Sigmoid colon (tissue), 4 donors: Measurements from ENCODE around the gene KCNH4.

Source experiments
- EP300 ChIP-seq, 4 donors: sonication (generic); formaldehyde crosslinking; IDR thresholded peaks; one replicate each; pipeline ENCODE4 v1.6.1; 2017; ENCODE audit warnings: antibody characterized with exemption in 4 of 4
- POLR2A ChIP-seq, 2 donors: fragments of 450-650 bp; IDR thresholded peaks; one replicate each; pipeline ENCODE4 v1.6.1; 2016; ENCODE audit warnings: antibody characterized with exemption in 2 of 2, mild to moderate bottlenecking in 2 of 2, moderate library complexity in 2 of 2
- POLR2AphosphoS5 ChIP-seq, 4 donors: sonication (generic); formaldehyde crosslinking; IDR thresholded peaks; one replicate each; pipeline ENCODE4 v1.6.1; 2017; ENCODE audit warnings: antibody characterized with exemption in 4 of 4
- TF ChIP-seq, protein P1 (sequence below), 4 experiments: fragments of 450-650 bp in 3 of 4; fragments of 200-600 bp in 1 of 4; IDR thresholded peaks; one replicate each; pipeline ENCODE4 v1.5.1; 2016 to 2019; ENCODE audit warnings: antibody characterized with exemption in 4 of 4, mild to moderate bottlenecking in 3 of 4, moderate library complexity in 2 of 4

DNA sequence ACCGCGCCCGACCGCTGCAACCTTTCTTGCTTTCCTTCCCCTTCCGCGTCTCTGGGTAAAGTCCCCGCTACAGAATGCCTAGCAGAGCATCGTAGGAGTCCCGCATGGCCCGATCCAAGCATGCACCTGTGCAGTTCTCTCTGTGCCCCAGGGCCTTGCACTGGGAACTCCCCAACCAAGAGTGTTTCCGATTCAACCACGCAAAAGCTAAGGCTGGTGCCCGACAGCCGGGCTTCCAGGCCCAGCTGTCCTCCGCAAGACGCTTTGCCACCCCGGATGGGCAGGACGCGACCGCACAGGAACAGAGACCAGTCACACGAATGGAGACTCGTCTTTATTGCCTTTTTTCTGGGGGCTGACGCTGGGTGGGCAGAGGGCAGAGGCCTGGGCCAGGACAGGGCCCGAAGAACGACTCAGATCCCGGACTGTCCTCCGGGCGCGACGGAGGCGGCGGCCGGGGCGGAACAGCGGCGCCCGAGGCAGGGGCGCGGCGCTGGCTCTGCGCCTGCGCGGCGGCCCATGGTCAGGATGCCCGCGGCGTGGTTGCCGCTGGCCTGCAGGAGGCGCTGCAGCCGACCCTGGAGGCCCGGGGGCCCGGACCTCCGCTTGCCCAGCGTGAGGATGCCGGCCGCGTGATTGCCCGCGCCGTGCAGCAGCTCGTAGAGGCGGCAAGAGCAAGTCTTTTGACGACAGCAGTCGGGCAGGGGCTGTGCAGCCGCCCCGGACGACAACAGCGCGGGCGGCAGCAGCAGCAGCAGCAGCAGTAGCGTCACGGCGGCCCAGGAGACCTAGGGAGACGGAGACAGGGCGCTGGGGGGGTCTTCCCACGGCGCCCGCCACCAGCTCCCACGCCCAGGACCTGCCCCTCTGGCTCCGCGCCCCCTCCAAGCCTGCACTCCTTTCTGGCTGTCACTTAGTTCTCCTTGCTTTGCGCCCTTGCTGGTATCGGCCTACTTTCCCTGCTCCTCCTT lies 3.1 kb upstream of the KCNH4 start:
- peak in 3 of 4 donors; percentile 15 to 75 (median 54) for TF ChIP-seq POLR2AphosphoS5 (IDR thresholded peaks at IDR 0.05)
- TF ChIP-seq, protein P1, sequence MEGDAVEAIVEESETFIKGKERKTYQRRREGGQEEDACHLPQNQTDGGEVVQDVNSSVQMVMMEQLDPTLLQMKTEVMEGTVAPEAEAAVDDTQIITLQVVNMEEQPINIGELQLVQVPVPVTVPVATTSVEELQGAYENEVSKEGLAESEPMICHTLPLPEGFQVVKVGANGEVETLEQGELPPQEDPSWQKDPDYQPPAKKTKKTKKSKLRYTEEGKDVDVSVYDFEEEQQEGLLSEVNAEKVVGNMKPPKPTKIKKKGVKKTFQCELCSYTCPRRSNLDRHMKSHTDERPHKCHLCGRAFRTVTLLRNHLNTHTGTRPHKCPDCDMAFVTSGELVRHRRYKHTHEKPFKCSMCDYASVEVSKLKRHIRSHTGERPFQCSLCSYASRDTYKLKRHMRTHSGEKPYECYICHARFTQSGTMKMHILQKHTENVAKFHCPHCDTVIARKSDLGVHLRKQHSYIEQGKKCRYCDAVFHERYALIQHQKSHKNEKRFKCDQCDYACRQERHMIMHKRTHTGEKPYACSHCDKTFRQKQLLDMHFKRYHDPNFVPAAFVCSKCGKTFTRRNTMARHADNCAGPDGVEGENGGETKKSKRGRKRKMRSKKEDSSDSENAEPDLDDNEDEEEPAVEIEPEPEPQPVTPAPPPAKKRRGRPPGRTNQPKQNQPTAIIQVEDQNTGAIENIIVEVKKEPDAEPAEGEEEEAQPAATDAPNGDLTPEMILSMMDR (IDR thresholded peaks at IDR 0.05), result peak; percentile 13 to 84 (median 44)
- no peak for TF ChIP-seq EP300 (IDR thresholded peaks at IDR 0.05)
- TF ChIP-seq POLR2A (IDR thresholded peaks at IDR 0.05), result no peak
